ENCODE measurements around the gene ATAD1.
"Not testable (repeated sequence)": the region's sequence is repeated elsewhere in the genome, so short reads cannot be mapped to it uniquely, and the experiment has no call there.

GRCh38 chr10:87855665-87856064 is 37.6 kb upstream of the ATAD1 start:
- not testable (repeated sequence) for TF ChIP-seq CTCF (IDR thresholded peaks at IDR 0.05; ENCODE audit: insufficient read depth, low read depth, low read length); EZH2 (IDR thresholded peaks at IDR 0.05; ENCODE audit: insufficient read depth, low read length)

Measured in astrocyte (in vitro differentiated cells and primary cell).